K562 (cell line): Measurements from ENCODE around the gene BCORL1. TPM values are rescaled to one million over a fixed set of nuclear protein-coding genes. Genes with fewer than 3 reads are reported as not detected.

Experiments used
- ATAC-seq: fragments of 200-7000 bp; cut with Tn5 transposase; 3 replicates; pipeline ENCODE4 v1.9.1; 2020; ENCODE audit warnings: moderate library complexity
- BruUV-seq: library from RNA; stranded (reverse); fragments of 400-500 nt; replicated peaks from 2 replicates; lab custom pipeline; 2021; lab: Mats Ljungman, UMichigan
- CTCF ChIA-PET: fragments of 300-600 bp; formaldehyde crosslinking; extraction: SDS; loops from one replicate; lab custom pipeline; 2021; ENCODE audit warnings: low intra/inter-chr PET ratio; lab: Yijun Ruan, JAX
- POLR2A ChIA-PET: fragments of 300-600, 350-650 bp; sonication (Branson Sonifier 250); formaldehyde crosslinking; extraction: SDS; loops from one replicate; lab custom pipeline; 2021; ENCODE audit warnings: antibody characterized with exemption, inconsistent platforms; lab: Yijun Ruan, JAX
- DNase-seq, 4 experiments: peaks; one replicate each; pipeline versions ENCODE4 v3.0.0 to v3.0.0-alpha.2; 2011 to 2018; ENCODE audit warnings: low spot score in 3 of 4, mixed read lengths in 3 of 4; ENCODE audit errors: extremely low read depth in 1 of 4
- FAIRE-seq: peaks from 2 replicates; lab custom pipeline; 2011; peaks lifted over from hg19 to GRCh38; lab: Jason Lieb, UNC
- H2AFZ ChIP-seq: 2 replicates; pipeline ENCODE4 v1.6.0; 2011; ENCODE audit warnings: low read depth, low read length, control low read depth, inconsistent platforms
- H3K27ac ChIP-seq: fragments of 200-600 bp; 3 replicates; pipeline ENCODE4 v1.8.0; 2011; ENCODE audit warnings: low read depth, mild to moderate bottlenecking, control low read depth, inconsistent platforms, low read length, moderate library complexity, mixed read lengths; ENCODE audit errors: extremely low read depth
- H3K27me3 ChIP-seq, 2 experiments: fragments of 300-600 bp in 1 of 2; 2 replicates in 1 of 2; 3 replicates in 1 of 2; pipeline versions ENCODE4 v1.6.0 to v1.8.0; 2011; ENCODE audit warnings: inconsistent platforms in 2 of 2, low read length in 2 of 2, mild to moderate bottlenecking in 1 of 2, mixed read lengths in 1 of 2, moderate library complexity in 1 of 2; ENCODE audit not compliant: control insufficient read depth in 2 of 2, insufficient read depth in 2 of 2
- H3K36me3 ChIP-seq: fragments of 300-600 bp; 3 replicates; pipeline ENCODE4 v1.8.0; 2011; ENCODE audit warnings: mild to moderate bottlenecking, low read length, inconsistent platforms; ENCODE audit not compliant: control insufficient read depth, insufficient read depth
- H3K4me1 ChIP-seq, 2 experiments: fragments of 200-600 bp in 1 of 2; replicated peaks in 1 of 2; 2 replicates in 1 of 2; 3 replicates in 1 of 2; pipeline versions ENCODE4 v1.5.1 to v1.8.0; 2011; ENCODE audit warnings: inconsistent platforms in 2 of 2, low read length in 2 of 2, mild to moderate bottlenecking in 1 of 2, mixed read lengths in 1 of 2, moderate library complexity in 1 of 2; ENCODE audit not compliant: control insufficient read depth in 2 of 2, insufficient read depth in 2 of 2
- H3K4me2 ChIP-seq: 2 replicates; pipeline ENCODE4 v1.6.1; 2011; ENCODE audit warnings: low read length, control low read depth, inconsistent platforms, mixed read lengths; ENCODE audit not compliant: insufficient read depth
- H3K4me3 ChIP-seq: fragments of 200-600 bp; sonication (generic), shearing (Covaris generic); 2 replicates; pipeline ENCODE4 v1.5.1; 2016; ENCODE audit warnings: control low read depth, inconsistent platforms
- H3K79me2 ChIP-seq: fragments of 200-600 bp; 3 replicates; pipeline ENCODE4 v1.8.0; 2011; ENCODE audit warnings: low read length, inconsistent platforms; ENCODE audit not compliant: control insufficient read depth, insufficient read depth
- H3K9ac ChIP-seq, 2 experiments: 2 replicates each; pipeline versions ENCODE4 v1.6.0 to v1.6.1; 2011; ENCODE audit warnings: low read depth in 2 of 2, low read length in 2 of 2, control low read depth in 1 of 2, inconsistent platforms in 1 of 2, mild to moderate bottlenecking in 1 of 2, mixed read lengths in 1 of 2; ENCODE audit not compliant: insufficient read depth in 1 of 2
- H3K9me1 ChIP-seq: one replicate; pipeline ENCODE4 v1.6.0; 2011; ENCODE audit warnings: inconsistent platforms, mild to moderate bottlenecking, low read length, moderate library complexity; ENCODE audit not compliant: control insufficient read depth, insufficient read depth
- H3K9me3 ChIP-seq: replicated peaks from 2 replicates; pipeline ENCODE4 v1.5.1; 2011; ENCODE audit warnings: low read depth, low read length, inconsistent platforms; ENCODE audit not compliant: control insufficient read depth, insufficient read depth
- H4K20me1 ChIP-seq: replicated peaks from 2 replicates; pipeline ENCODE4 v1.6.1; 2011; ENCODE audit warnings: low read length, inconsistent platforms, mixed read lengths; ENCODE audit not compliant: control insufficient read depth, insufficient read depth
- DPF2 ChIP-seq: fragments of 450-650 bp; IDR thresholded peaks from 2 replicates; pipeline ENCODE4 v1.6.1; 2016
- ELF4 ChIP-seq: fragments of 450-650 bp; formaldehyde crosslinking; IDR thresholded peaks from 2 replicates; pipeline ENCODE4 v1.4.0; 2022; ENCODE audit warnings: missing genetic modification characterization
- ETV5 ChIP-seq: sonication (generic); formaldehyde crosslinking; IDR thresholded peaks from 2 replicates; pipeline ENCODE4 v1.4.0; 2020; ENCODE audit warnings: low read depth, mild to moderate bottlenecking, missing genetic modification reagents
- HDAC1 ChIP-seq, 2 experiments: fragments of 450-650 bp; IDR thresholded peaks; 2 replicates each; pipeline ENCODE4 v1.6.1; 2016 to 2017; ENCODE audit warnings: inconsistent platforms in 1 of 2, mild to moderate bottlenecking in 1 of 2, moderate library complexity in 1 of 2
- HDAC2 ChIP-seq: fragments of 450-650 bp; IDR thresholded peaks from 2 replicates; pipeline ENCODE4 v1.6.1; 2016; ENCODE audit warnings: mild to moderate bottlenecking
- HEY1 ChIP-seq: fragments of 250-450 bp; sonication (Bioruptor Pico); IDR thresholded peaks from 2 replicates; pipeline ENCODE4 v1.5.0; 2020; ENCODE audit warnings: mild to moderate bottlenecking, moderate library complexity, borderline replicate concordance
- KAT2B ChIP-seq: IDR thresholded peaks from one replicate; pipeline ENCODE4 v1.6.1; 2012; ENCODE audit warnings: low read depth, mild to moderate bottlenecking, control low read depth, inconsistent platforms, low read length, moderate library complexity
- MBD2 ChIP-seq: sonication (generic); IDR thresholded peaks from 2 replicates; pipeline ENCODE4 v1.6.1; 2016; ENCODE audit warnings: low read depth, borderline replicate concordance
- POU5F1 ChIP-seq: fragments of 150-350 bp; IDR thresholded peaks from 2 replicates; pipeline ENCODE4 v1.6.1; 2014; ENCODE audit warnings: borderline replicate concordance, low read length, low read depth, mild to moderate bottlenecking; ENCODE audit not compliant: partially characterized antibody
- ZC3H11A ChIP-seq: IDR thresholded peaks from 2 replicates; pipeline ENCODE4 v1.6.1; 2012; ENCODE audit warnings: low read depth, low read length, improper control_type of control experiment
- WGBS: fragments of 100-300 bp; shearing (Covaris generic); methylation state at CpG from one replicate; pipeline ENCODE4 v1.1.6; 2016; ENCODE audit warnings: low coverage, mixed read lengths; ENCODE audit not compliant: insufficient coverage; ENCODE audit errors: missing lambda C conversion rate; 5-methylcytosine and 5-hydroxymethylcytosine counted together
- in situ Hi-C: fragments of 300-500 bp; cut with MboI; formaldehyde crosslinking; loops from 4 replicates; pipeline ENCODE4 v1.15.0; 2018; ENCODE audit warnings: inconsistent platforms, mixed read lengths
- intact Hi-C: fragments of 100-400 bp; cut with micrococcal nuclease; formaldehyde crosslinking; loops from 2 replicates; pipeline ENCODE4 v1.14.2; 2022
- polyA plus RNA-seq, 8 experiments: library from polyadenylated mRNA; depleted of rRNA in 4 of 8; stranded (reverse) in 5 of 8; unstranded in 3 of 8; fragments of >200 nt; fragmentation: Nextera tagmentation in 2 of 8; fragmentation: Illumina TruSeq in 1 of 8; extraction: Ambion mirVana in 2 of 8; extraction: Trizol in 1 of 8; gene quantifications; 2 replicates each; pipeline versions ENCODE4 v1.2.1 to v1.2.3, GENCODE V29; 2011 to 2014; ENCODE audit warnings: inconsistent platforms in 1 of 8, missing spikeins in 1 of 8
- total RNA-seq, 7 experiments: library from RNA; depleted of rRNA in 6 of 7; stranded (reverse); fragments of >200 nt in 6 of 7; fragmentation: Illumina TruSeq in 2 of 7; extraction: Trizol in 2 of 7; gene quantifications; 2 replicates each; pipeline versions ENCODE4 v1.2.1 to v1.2.3, GENCODE V29; 2011 to 2021; ENCODE audit warnings: low replicate concordance in 1 of 7
- TF ChIP-seq, protein P1 (sequence below): sonication (generic); formaldehyde crosslinking; IDR thresholded peaks from 2 replicates; pipeline ENCODE4 v1.8.1; 2023; ENCODE audit warnings: mild to moderate bottlenecking, missing genetic modification reagents, moderate library complexity
- TF ChIP-seq, protein P2 (sequence below): fragments of 200-800 bp; sonication (Bioruptor generic); IDR thresholded peaks from 2 replicates; pipeline ENCODE4 v1.6.1; 2017; ENCODE audit warnings: missing genetic modification characterization, missing compliant biosample characterization
- TF ChIP-seq, protein P3 (sequence below): fragments of 450-650 bp; formaldehyde crosslinking; IDR thresholded peaks from 2 replicates; pipeline ENCODE4 v1.4.0; 2020; ENCODE audit warnings: mild to moderate bottlenecking, moderate library complexity
- TF ChIP-seq, protein P4 (sequence below): fragments of 450-650 bp; conservative IDR thresholded peaks from 2 replicates; pipeline ENCODE4 v1.6.1; 2016; ENCODE audit warnings: missing genetic modification characterization, low read depth, mild to moderate bottlenecking, missing compliant biosample characterization, moderate library complexity
- TF ChIP-seq, protein P5 (sequence below): fragments of 450-650 bp; formaldehyde crosslinking; conservative IDR thresholded peaks from 2 replicates; pipeline ENCODE4 v1.4.0; 2022; ENCODE audit warnings: mild to moderate bottlenecking, missing genetic modification characterization

BCORL1 gene
- total and polyA plus RNA-seq, 9 of the 15 experiments (the other 6 are each of a cell fraction or from before 2014, with no cell fraction given), result 0.48 to 29.6 (median 2.1) TPM

DNA sequence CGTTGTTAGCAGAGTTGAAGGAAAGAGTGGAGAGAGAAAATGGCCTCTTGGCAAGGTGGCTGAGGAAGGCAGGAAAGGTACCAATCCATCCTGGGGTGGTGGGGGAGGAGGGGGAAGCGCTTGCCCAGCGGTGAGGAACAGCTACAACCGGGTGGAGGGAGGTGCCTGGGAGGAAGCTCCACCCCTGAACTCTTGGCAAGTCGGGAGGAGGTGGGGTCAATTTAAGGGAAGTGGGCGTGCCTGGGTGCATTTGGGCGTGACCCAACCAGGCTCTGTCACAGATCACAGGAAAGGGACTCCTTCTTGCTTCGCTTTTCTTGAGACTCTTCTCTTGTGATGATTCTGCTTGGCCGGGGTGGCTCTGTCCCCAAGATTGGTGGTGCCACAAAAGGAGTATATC, 41.7 kb downstream of the BCORL1 start:
- intact Hi-C loops (loop anchor here (1.0 to 2.0 kb wide), 2 partner anchors 41 to 93 kb away; partner anchors contain the start of gene BCORL1), in situ Hi-C loops (no loop called here)
- peaks cover 88% of the 10 kb centered on the region for H3K36me3 ChIP-seq
- CTCF ChIA-PET, result interaction anchor here (0.6 kb wide), 1 partner anchor 63 kb away, joined by 3 read pairs; no protein-coding TSS in a partner anchor
- H3K79me2 ChIP-seq, result peaks cover 12% of the 10 kb centered on the region
- H3K27ac ChIP-seq, result peak overlapping the region; percentile 51; the same call in 2 of the 3 replicates
- DNase-seq (peak; percentile 91 to 94 (median 92)), FAIRE-seq (peak; percentile 95), ATAC-seq (peak; percentile 100)
- no peak overlapping the region for H3K4me3 ChIP-seq
- BruUV-seq, result no TSS peak
- POLR2A ChIA-PET, result interaction anchor here (0.6 to 1.1 kb wide), 6 partner anchors 10 to 102 kb away, joined by 3 to 6 read pairs (median 3); no protein-coding TSS in a partner anchor
- H3K9me3 ChIP-seq, result no peaks in the 10 kb centered on the region
- peaks cover 7% of the 10 kb centered on the region; the same call in 1 of the 2 replicates for H4K20me1 ChIP-seq
- no peak overlapping the region for H2AFZ ChIP-seq
- H3K4me2 ChIP-seq, result peak overlapping the region; percentile 31; the same call in 1 of the 2 replicates
- peaks cover 7 to 10% of the 10 kb centered on the region in 2 experiments; a peak in 4 of 5 replicates for H3K4me1 ChIP-seq
- WGBS, result 2% methylated on average over 9 of the region's 9 CpGs
- H3K9me1 ChIP-seq, result peaks cover 4% of the 10 kb centered on the region
- H3K9ac ChIP-seq, result peak overlapping the region; percentile 25 to 37; a peak in 1 of 4 replicates
- no peaks in the 10 kb centered on the region for H3K27me3 ChIP-seq
- TF ChIP-seq, protein P1, sequence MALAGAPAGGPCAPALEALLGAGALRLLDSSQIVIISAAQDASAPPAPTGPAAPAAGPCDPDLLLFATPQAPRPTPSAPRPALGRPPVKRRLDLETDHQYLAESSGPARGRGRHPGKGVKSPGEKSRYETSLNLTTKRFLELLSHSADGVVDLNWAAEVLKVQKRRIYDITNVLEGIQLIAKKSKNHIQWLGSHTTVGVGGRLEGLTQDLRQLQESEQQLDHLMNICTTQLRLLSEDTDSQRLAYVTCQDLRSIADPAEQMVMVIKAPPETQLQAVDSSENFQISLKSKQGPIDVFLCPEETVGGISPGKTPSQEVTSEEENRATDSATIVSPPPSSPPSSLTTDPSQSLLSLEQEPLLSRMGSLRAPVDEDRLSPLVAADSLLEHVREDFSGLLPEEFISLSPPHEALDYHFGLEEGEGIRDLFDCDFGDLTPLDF (CRISPR knock-in tag), result no peak
- TF ChIP-seq ELF4 (CRISPR knock-in tag) (no peak), HDAC2 (no peak), DPF2 (peak; percentile 34; the same call in 1 of the 2 replicates), ZC3H11A (no peak), HEY1 (no peak), ETV5 (no peak), MBD2 (no peak), POU5F1 (no peak), HDAC1 (IDR thresholded peaks at IDR 0.05) (0 out of 4 replicates have a peak, but pooled peaks of 1 of the 2 experiments have one; percentile 39), KAT2B (no peak)
- TF ChIP-seq, protein P2, sequence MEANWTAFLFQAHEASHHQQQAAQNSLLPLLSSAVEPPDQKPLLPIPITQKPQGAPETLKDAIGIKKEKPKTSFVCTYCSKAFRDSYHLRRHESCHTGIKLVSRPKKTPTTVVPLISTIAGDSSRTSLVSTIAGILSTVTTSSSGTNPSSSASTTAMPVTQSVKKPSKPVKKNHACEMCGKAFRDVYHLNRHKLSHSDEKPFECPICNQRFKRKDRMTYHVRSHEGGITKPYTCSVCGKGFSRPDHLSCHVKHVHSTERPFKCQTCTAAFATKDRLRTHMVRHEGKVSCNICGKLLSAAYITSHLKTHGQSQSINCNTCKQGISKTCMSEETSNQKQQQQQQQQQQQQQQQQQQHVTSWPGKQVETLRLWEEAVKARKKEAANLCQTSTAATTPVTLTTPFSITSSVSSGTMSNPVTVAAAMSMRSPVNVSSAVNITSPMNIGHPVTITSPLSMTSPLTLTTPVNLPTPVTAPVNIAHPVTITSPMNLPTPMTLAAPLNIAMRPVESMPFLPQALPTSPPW (CRISPR knock-in tag), result peak; percentile 43; the same call in 1 of the 2 replicates
- TF ChIP-seq, protein P3, sequence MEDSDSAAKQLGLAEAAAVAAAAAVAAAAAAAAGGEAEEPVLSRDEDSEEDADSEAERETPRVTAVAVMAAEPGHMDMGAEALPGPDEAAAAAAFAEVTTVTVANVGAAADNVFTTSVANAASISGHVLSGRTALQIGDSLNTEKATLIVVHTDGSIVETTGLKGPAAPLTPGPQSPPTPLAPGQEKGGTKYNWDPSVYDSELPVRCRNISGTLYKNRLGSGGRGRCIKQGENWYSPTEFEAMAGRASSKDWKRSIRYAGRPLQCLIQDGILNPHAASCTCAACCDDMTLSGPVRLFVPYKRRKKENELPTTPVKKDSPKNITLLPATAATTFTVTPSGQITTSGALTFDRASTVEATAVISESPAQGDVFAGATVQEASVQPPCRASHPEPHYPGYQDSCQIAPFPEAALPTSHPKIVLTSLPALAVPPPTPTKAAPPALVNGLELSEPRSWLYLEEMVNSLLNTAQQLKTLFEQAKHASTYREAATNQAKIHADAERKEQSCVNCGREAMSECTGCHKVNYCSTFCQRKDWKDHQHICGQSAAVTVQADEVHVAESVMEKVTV (CRISPR knock-in tag), result no peak
- TF ChIP-seq, protein P4, sequence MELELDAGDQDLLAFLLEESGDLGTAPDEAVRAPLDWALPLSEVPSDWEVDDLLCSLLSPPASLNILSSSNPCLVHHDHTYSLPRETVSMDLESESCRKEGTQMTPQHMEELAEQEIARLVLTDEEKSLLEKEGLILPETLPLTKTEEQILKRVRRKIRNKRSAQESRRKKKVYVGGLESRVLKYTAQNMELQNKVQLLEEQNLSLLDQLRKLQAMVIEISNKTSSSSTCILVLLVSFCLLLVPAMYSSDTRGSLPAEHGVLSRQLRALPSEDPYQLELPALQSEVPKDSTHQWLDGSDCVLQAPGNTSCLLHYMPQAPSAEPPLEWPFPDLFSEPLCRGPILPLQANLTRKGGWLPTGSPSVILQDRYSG (tag), result no peak
- TF ChIP-seq, protein P5, sequence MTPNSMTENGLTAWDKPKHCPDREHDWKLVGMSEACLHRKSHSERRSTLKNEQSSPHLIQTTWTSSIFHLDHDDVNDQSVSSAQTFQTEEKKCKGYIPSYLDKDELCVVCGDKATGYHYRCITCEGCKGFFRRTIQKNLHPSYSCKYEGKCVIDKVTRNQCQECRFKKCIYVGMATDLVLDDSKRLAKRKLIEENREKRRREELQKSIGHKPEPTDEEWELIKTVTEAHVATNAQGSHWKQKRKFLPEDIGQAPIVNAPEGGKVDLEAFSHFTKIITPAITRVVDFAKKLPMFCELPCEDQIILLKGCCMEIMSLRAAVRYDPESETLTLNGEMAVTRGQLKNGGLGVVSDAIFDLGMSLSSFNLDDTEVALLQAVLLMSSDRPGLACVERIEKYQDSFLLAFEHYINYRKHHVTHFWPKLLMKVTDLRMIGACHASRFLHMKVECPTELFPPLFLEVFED (CRISPR knock-in tag), result 0 out of 2 replicates have a peak, but pooled peaks have one; percentile 5
